Measurements from ENCODE around the gene FOXB1.
A peak's percentile ranks its signal among the peaks of the same experiment; 100 is the strongest.

Gene FOXB1

DNA sequence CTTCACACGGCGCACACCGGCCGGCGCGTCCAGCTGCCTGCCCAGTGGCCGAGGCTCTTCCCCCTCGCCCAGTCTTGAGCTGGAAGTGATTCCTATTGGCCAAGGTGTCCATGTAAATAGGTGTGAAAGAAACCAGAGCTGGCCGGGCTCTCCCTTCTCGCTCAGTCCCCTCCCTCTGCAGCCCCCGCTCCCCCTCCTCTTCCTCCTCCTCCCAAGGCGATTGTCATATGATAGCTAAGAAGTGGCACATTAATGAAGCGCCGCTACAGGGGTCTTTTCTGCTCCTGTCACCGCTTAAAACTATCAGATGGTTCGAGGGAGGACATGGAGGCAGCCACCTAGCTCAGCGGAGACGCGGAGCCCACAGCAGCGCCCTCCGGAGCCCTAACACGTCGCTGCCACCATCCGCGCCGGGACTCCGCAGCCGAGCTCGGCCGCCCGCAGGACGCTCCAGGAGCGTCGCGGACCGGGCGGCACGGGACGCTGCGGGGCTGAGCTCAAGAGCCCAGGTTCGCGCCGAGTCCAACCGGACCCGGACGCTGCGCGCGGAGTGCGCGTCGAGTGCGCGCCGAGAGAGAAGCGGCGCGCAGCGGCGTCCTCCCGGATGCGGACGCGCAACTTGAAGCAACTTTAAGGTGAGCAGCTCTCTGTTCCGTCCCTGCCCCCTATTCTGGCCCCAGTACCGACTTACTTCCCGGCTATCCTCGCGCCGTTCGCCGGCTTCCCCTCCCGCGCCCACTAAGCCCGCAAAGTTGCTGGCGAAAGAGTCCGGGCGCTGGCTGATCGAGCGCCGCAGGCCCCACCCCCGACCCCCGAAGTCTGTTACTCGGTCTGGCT is at the start of gene FOXB1:
Gene FOXB1 (plus strand): TSS at position 303 of the 837 bp plus-strand sequence. CDS start 653 bp downstream, outside the sequence.
- Mint-ChIP-seq H3K4me1 (peaks cover 49% of the 10 kb centered on the region), H3K27ac (ENCODE audit: low read depth) (peak within 1 kb of the TSS; percentile 84), H3K4me3 (peak within 1 kb of the TSS; percentile 92), H3K9me3 (peaks cover 6% of the 10 kb centered on the region), H3K36me3 (ENCODE audit: insufficient read depth) (peaks cover 53% of the 10 kb centered on the region), H3K27me3 (peaks cover 100% of the 10 kb centered on the region)
- no peak for DNase-seq (ENCODE audit: low spot score in 2 of 2)
- no peak for ATAC-seq (replicated peaks; ENCODE audit: extremely low read depth, poor library complexity, severe bottlenecking)

DNA sequence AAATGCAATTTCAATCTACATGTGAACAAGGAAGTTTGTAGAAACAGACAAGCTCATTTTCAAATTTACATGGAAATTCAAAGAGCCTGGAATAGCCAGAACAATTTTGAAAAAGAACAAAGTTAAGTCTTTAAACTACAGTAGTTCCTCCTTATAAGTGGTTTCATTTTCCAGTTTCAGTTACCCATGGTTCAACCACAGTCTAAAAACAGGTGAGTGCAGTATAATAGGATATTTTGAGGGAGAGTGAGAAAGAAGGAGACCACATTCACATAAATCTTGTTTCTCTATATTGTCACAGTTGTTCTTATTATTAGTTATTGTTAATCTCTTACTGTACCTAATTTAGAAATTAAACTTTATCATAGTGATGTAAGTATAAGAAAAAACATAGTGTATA is 45.8 kb upstream of the FOXB1 start:
- H3K9me3 Mint-ChIP-seq = peaks cover 13% of the 10 kb centered on the region
- ATAC-seq (replicated peaks; ENCODE audit: extremely low read depth, poor library complexity, severe bottlenecking) (no peak), DNase-seq (ENCODE audit: low spot score in 2 of 2) (no peak)
- peaks cover 59% of the 10 kb centered on the region for H3K27me3 Mint-ChIP-seq
- no peak overlapping the region for H3K4me3 Mint-ChIP-seq
- no peak overlapping the region for H3K27ac Mint-ChIP-seq (ENCODE audit: low read depth)
- H3K36me3 Mint-ChIP-seq (ENCODE audit: insufficient read depth) = no peaks in the 10 kb centered on the region
- H3K4me1 Mint-ChIP-seq = no peaks in the 10 kb centered on the region

DNA sequence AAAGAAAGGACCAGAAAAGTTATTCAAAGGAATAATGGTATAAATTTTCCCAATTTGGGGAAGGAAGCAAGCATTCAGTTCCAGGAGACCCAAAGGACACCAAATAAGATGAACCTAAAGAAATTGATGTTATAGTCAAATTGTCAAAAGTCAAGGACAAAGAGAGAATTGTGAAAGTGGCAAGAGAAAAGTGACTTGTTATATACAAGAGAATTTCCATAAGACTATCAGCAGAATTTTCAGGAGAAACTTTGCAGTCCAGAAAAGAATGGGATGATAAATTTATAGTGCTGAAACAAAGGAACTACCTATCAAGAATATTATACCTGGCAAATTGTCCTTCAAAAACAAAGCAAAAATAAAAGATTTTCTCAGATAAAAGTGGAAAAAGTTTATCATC is 43.8 kb upstream of the FOXB1 start:
- Mint-ChIP-seq H3K9me3 (peaks cover 13% of the 10 kb centered on the region), H3K4me3 (no peak overlapping the region), H3K4me1 (no peaks in the 10 kb centered on the region), H3K27me3 (peaks cover 54% of the 10 kb centered on the region), H3K27ac (ENCODE audit: low read depth) (no peak overlapping the region), H3K36me3 (ENCODE audit: insufficient read depth) (no peaks in the 10 kb centered on the region)
- DNase-seq (ENCODE audit: low spot score in 2 of 2) (no peak), ATAC-seq (replicated peaks; ENCODE audit: extremely low read depth, poor library complexity, severe bottlenecking) (no peak)

DNA sequence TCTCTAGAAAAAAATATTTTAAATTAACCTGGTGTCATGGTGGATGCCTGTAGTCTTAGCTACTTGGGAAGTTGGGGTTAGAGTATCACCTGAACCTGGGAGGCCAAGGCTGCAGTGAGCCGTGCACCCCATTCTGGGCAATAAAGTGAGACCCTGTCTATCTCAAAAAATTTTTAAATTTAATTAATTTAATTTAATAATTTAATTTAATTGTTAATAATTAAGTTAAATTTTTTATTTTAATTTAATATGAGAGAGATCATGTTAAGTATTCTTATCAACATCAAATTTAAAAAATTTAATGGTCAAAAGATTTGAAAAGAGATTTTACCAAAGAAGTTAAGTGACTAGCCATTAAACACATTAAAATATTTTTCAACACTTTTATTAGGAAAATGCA is 40.8 kb upstream of the FOXB1 start:
- DNase-seq (ENCODE audit: low spot score in 2 of 2) (no peak), ATAC-seq (replicated peaks; ENCODE audit: extremely low read depth, poor library complexity, severe bottlenecking) (no peak)
- Mint-ChIP-seq H3K27ac (ENCODE audit: low read depth) (no peak overlapping the region), H3K9me3 (peaks cover 13% of the 10 kb centered on the region), H3K27me3 (peaks cover 43% of the 10 kb centered on the region), H3K36me3 (ENCODE audit: insufficient read depth) (no peaks in the 10 kb centered on the region), H3K4me1 (no peaks in the 10 kb centered on the region), H3K4me3 (no peak overlapping the region)

DNA sequence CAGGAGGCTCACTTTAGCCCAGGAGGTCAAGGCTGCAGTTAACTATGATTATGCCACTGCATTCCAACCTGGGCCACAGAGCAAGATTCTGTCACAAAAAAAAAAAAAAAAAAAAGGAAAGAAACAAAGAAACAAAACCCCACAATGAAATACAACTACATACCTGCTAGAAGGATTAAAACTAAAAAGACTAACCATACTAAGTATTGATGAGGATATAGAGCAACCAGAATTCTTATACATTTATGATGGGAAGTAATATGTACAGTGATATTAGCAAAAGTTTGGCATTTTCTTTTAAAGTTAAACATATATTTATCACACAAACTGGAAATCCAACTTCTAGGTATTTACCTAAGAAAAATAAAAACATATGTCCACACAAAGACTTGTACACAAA is 40.2 kb upstream of the FOXB1 start:
- DNase-seq (ENCODE audit: low spot score in 2 of 2) (no peak), ATAC-seq (replicated peaks; ENCODE audit: extremely low read depth, poor library complexity, severe bottlenecking) (no peak)
- peaks cover under 1% of the 10 kb centered on the region for H3K36me3 Mint-ChIP-seq (ENCODE audit: insufficient read depth)
- H3K27me3 Mint-ChIP-seq = peaks cover 49% of the 10 kb centered on the region
- no peak overlapping the region for H3K4me3 Mint-ChIP-seq
- no peaks in the 10 kb centered on the region for H3K4me1 Mint-ChIP-seq
- no peak overlapping the region for H3K27ac Mint-ChIP-seq (ENCODE audit: low read depth)
- peaks cover 13% of the 10 kb centered on the region for H3K9me3 Mint-ChIP-seq

DNA sequence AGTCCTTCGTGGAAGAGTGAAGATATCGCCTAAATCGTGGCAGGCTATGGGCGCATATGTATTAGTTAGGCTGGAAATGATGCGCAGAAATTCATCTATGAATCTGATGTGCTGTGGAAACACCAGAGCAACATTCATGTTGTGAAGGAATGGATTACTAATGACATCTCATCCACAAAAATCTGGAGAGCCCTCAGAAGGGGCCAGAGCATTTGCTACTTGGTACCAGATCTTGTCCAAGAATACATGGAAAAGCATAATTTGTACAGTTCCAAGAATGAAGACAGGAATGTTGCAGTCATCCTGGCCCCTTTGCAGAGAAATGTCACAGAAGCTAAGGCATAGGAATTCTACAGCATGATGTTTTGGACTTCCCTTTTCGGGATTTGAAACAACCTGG is 38.4 kb upstream of the FOXB1 start:
- no peak for ATAC-seq (replicated peaks; ENCODE audit: extremely low read depth, poor library complexity, severe bottlenecking)
- H3K9me3 Mint-ChIP-seq = peaks cover 5% of the 10 kb centered on the region
- H3K27me3 Mint-ChIP-seq = peaks cover 64% of the 10 kb centered on the region
- no peak for DNase-seq (ENCODE audit: low spot score in 2 of 2)
- H3K27ac Mint-ChIP-seq (ENCODE audit: low read depth) = no peak overlapping the region
- H3K4me1 Mint-ChIP-seq = no peaks in the 10 kb centered on the region
- peaks cover 2% of the 10 kb centered on the region for H3K36me3 Mint-ChIP-seq (ENCODE audit: insufficient read depth)
- no peak overlapping the region for H3K4me3 Mint-ChIP-seq

DNA sequence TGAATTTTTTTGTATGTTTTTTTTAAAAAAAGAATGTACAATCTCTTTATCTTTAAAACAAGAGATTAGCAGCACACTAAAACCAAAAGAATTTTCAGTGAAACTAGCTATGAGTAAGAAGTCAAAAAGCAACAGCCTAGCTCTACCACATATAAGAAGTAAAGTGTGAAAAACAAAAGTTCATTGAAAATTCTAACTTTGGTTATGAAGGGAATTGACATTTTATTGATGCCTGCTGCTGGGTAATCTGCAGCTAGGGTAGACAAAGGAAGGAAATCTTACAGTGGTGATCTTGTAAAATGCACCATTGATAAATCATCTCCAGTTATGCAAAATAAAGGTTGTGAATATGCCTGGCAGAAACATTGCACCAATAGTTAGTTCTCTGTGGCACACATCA is 37.8 kb upstream of the FOXB1 start:
- ATAC-seq (replicated peaks; ENCODE audit: extremely low read depth, poor library complexity, severe bottlenecking) (no peak), DNase-seq (ENCODE audit: low spot score in 2 of 2) (no peak)
- Mint-ChIP-seq H3K36me3 (ENCODE audit: insufficient read depth) (peaks cover 2% of the 10 kb centered on the region), H3K27me3 (peaks cover 61% of the 10 kb centered on the region), H3K4me1 (no peaks in the 10 kb centered on the region), H3K27ac (ENCODE audit: low read depth) (no peak overlapping the region), H3K9me3 (no peaks in the 10 kb centered on the region), H3K4me3 (no peak overlapping the region)

DNA sequence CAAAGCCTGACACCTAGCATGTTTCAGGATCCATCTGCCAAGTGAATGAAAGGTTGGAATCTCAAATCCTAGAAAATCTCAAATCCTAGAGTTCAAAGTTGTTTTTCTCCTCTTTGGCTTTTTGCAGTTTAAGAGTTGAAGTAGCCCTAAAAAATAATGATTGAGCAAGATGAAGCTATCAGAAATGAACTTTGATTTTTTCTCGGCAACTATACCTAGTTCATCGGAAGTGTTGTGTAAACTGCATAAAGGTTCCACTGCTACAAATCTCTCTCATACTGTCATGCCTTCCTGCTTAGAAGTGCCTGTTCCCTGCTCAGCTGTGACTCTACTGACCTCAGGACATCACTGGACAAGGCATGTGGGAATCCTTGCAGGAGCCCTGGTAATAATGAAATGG is 35.8 kb upstream of the FOXB1 start:
- no peaks in the 10 kb centered on the region for H3K9me3 Mint-ChIP-seq
- no peak for ATAC-seq (replicated peaks; ENCODE audit: extremely low read depth, poor library complexity, severe bottlenecking)
- H3K4me3 Mint-ChIP-seq = no peak overlapping the region
- peaks cover 45% of the 10 kb centered on the region for H3K27me3 Mint-ChIP-seq
- DNase-seq (ENCODE audit: low spot score in 2 of 2) = no peak
- peaks cover 2% of the 10 kb centered on the region for H3K36me3 Mint-ChIP-seq (ENCODE audit: insufficient read depth)
- H3K4me1 Mint-ChIP-seq = no peaks in the 10 kb centered on the region
- H3K27ac Mint-ChIP-seq (ENCODE audit: low read depth) = no peak overlapping the region

DNA sequence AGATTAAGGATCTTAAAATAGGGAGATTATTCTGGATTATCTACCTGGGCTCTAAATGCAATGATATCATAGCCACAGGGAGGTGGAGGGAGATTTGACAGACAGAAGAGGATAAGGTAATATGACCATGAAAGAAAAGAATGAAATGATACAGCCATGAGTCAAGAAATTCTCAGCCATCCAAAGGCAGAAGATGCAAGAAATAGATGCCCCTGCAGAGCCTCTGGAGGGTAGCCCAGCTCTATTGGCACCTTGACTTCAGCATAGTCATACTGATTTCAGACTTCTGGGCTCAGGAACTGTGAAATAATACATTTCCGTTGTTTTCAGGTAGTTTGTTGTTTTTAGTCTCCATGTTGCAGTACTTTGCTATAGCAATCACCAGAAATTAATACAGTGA is 31.9 kb upstream of the FOXB1 start:
- H3K4me1 Mint-ChIP-seq = peaks cover 17% of the 10 kb centered on the region
- no peak overlapping the region for H3K4me3 Mint-ChIP-seq
- H3K27me3 Mint-ChIP-seq = peaks cover 32% of the 10 kb centered on the region
- peaks cover 4% of the 10 kb centered on the region for H3K36me3 Mint-ChIP-seq (ENCODE audit: insufficient read depth)
- no peaks in the 10 kb centered on the region for H3K9me3 Mint-ChIP-seq
- no peak overlapping the region for H3K27ac Mint-ChIP-seq (ENCODE audit: low read depth)
- DNase-seq (ENCODE audit: low spot score in 2 of 2) = no peak
- no peak for ATAC-seq (replicated peaks; ENCODE audit: extremely low read depth, poor library complexity, severe bottlenecking)

DNA sequence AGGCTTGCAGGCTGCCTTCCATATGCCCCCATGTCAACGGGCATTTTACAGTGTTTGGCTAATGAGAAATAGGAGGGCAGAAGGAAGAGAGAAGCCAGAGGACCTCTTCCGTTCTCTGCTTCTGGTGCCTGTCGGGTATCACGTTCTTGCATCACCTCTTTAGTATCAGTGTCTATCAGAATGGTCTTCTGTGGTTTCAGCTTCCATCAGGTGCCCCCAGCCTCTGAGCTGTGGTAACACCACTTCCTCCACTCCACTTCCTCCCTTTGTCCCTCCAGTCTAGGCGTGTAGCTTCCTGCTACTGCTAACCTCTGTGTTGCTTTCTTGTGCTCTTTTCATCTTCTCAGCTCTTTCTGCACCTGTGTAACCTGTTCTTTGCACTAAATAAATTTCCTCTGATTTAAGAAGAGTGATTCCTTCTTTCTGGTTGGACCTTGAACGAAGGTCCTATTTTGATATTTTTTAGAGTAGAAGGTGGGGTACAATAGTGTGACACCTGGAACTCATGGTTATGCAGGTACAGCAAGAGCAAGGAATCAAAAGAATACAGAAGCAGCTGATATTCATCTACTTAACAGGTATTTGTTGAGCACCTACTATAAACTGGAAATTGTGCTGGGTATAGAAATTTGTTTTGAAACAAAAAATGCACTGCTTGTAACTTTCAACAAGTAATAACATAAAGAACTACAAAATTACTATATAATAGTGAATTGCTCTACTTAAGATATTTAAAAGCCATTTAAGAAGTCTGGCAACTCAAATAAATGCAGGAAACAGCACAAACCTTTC is 27.4 kb upstream of the FOXB1 start:
- Mint-ChIP-seq H3K27me3 (peaks cover 4% of the 10 kb centered on the region), H3K36me3 (ENCODE audit: insufficient read depth) (peaks cover 2% of the 10 kb centered on the region), H3K27ac (ENCODE audit: low read depth) (peak overlapping the region; percentile 1), H3K4me3 (peak overlapping the region; percentile 44), H3K4me1 (peaks cover 17% of the 10 kb centered on the region), H3K9me3 (no peaks in the 10 kb centered on the region)
- DNase-seq (ENCODE audit: low spot score in 2 of 2) = peak in 1 of 2 donors; percentile 65
- peak; percentile 99 for ATAC-seq (replicated peaks; ENCODE audit: extremely low read depth, poor library complexity, severe bottlenecking)

DNA sequence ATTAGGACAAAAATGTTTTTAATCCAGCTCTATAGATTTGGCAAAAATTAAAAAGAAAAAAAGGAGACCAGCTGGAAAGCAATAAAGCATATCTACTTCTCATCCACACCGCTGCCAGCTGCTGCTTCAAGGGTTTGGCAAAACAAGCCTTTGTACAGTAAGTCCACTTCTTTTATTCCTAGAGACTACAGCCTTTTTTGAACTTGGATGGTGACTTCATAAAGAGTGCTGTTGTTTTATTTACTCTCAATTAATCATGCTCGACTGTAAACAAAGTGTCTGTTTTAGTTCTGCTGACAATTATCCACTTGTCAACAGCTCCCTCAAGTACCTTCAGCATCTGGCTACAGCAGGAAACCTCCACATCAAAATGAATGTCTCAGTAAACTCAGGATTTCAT is 12.3 kb upstream of the FOXB1 start:
- H3K4me1 Mint-ChIP-seq = peaks cover 9% of the 10 kb centered on the region
- no peak for DNase-seq (ENCODE audit: low spot score in 2 of 2)
- peaks cover 8% of the 10 kb centered on the region for H3K36me3 Mint-ChIP-seq (ENCODE audit: insufficient read depth)
- no peak for ATAC-seq (replicated peaks; ENCODE audit: extremely low read depth, poor library complexity, severe bottlenecking)
- no peak overlapping the region for H3K4me3 Mint-ChIP-seq
- H3K27me3 Mint-ChIP-seq = peaks cover 91% of the 10 kb centered on the region
- no peaks in the 10 kb centered on the region for H3K9me3 Mint-ChIP-seq
- no peak overlapping the region for H3K27ac Mint-ChIP-seq (ENCODE audit: low read depth)

DNA sequence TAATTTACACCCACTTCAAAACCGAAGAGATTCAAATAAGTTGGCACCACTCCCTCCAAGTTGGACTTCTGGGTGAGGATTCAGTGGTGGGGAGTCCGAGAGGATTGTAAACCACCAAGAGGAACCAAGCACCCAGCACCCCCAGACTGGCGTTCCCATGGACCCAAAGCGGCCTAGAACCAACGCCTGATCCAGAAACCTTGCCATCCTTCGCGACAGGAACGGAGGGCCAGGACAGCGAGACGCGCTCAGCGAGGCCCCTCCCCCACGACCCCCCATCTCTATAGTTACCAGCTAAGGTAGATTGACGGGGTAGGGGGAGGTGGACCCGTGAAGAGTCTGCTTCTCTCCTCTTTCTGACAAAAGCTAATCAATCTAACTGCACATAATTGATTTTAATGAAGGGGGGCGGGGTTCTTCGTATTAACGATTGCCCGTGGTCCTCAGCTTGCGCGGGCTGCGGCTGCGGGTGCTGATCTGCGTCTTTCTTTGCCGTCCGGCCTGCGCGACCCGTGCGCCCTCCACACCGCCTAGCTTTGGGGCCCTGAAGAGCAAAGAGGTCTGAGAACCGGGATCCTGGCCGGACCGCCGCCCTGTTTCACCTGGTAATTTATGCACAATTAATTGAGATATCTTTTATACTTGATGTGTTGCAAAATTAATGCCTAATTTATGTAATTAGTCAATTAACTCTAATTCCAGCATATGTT is 10.9 kb upstream of the FOXB1 start:
- Mint-ChIP-seq H3K27me3 (peaks cover 91% of the 10 kb centered on the region), H3K4me1 (peaks cover 22% of the 10 kb centered on the region), H3K9me3 (no peaks in the 10 kb centered on the region), H3K36me3 (ENCODE audit: insufficient read depth) (peaks cover 11% of the 10 kb centered on the region), H3K4me3 (no peak overlapping the region), H3K27ac (ENCODE audit: low read depth) (no peak overlapping the region)
- DNase-seq (ENCODE audit: low spot score in 2 of 2) = no peak
- ATAC-seq (replicated peaks; ENCODE audit: extremely low read depth, poor library complexity, severe bottlenecking) = no peak

All from central memory CD8-positive, alpha-beta T cell (primary cell).